B cell (primary cell): ENCODE measurements around the gene CAV3.

Source experiments
- CTCF ChIP-seq: fragments of 200-600 bp; IDR thresholded peaks from one replicate; pipeline ENCODE4 v1.8.0; 2022; ENCODE audit warnings: antibody characterized with exemption, mild to moderate bottlenecking
- EZH2 ChIP-seq: IDR thresholded peaks from 2 replicates; pipeline ENCODE4 v1.6.1; 2012; ENCODE audit warnings: borderline replicate concordance, low read depth, mild to moderate bottlenecking, moderate library complexity, low read length; ENCODE audit not compliant: insufficient read depth, poor library complexity, severe bottlenecking

GRCh38 chr3:8737823-8738222, 4.2 kb downstream of the CAV3 start:
- no peak for TF ChIP-seq CTCF
- no peak for TF ChIP-seq EZH2
